Hematopoietic multipotent progenitor cell treated with erythropoietin and hydrocortisone succinate and interleukin-3 and kit ligand, for 8 days (in vitro differentiated cells): ENCODE data around the gene CAPN7.
"Not testable (repeated sequence)": the region's sequence is repeated elsewhere in the genome, so short reads cannot be mapped to it uniquely, and the experiment has no call there.

Experiments
- DNase-seq: peaks from one replicate; pipeline ENCODE4 v3.0.0-alpha.2; 2015

Gene CAPN7

DNA sequence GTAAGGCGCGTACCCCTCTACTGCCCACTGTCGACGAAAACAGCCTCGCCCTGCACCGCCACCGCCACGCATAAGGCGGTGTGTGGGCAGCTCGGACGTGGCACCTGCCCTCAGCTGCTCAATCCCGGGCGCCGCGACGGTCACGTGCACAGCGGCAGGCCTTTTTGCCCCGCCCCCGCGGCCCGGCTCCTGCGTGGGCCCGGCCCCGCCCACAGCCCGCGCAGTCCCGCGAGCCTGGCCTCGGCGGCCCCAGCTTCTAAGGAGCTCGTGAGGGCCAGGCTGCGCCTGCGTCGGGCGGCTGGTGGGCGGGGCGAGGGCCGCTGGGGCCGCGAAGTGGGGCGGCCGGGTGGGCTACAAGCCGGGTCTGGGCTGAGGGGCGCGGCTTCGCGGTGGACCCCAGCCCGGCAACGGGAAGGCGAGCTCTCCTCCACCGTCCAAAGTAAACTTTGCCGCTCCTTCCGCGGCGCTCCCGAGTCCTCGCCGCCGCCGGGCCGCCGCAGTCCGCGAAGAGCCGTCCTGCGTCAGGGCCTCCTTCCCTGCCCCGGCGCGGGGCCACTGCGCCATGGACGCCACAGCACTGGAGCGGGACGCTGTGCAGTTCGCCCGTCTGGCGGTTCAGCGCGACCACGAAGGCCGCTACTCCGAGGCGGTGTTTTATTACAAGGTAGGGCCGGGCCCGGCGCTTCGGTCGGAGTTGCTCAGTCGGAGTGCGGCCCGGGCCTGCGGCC, at the start of gene CAPN7:
CAPN7 (plus strand) TSS at position 313 of the 728 bp plus-strand sequence; CDS start at position 563, 250 bp downstream.
- DNase-seq, result peak; percentile 92

GRCh38 chr3:15157441-15157840, 48.6 kb upstream of the CAPN7 start:
- no peak for DNase-seq

DNA sequence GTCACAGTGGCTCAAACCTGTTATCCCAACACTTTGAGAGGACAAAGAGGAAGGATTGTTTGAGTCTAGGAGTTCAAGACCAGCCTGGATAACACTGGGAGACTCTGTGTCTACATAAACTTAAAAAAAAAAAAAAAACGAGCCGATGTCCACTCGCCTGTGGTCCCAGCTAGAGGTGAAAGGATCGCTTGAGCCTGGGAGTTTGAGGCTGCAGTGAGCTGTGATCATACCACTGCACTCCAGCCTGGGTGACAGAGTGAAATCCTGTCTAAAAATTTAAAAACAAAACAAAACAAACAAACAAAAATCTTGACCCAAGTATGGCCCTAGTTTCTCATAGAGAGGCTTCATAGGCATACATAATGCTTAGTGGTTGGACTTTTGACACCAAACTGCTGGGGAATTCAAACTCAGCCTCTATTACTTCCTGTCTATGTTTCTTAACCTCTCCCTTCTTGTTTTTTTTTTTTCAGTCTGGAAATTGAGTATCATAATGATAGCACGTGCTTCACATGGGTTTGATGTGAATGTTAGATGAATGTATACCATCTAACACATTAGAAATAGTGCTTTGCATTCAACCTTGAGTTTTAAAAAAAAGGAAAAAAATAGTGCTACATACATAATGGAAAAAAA, 46.4 kb upstream of the CAPN7 start:
- no peak for DNase-seq

DNA sequence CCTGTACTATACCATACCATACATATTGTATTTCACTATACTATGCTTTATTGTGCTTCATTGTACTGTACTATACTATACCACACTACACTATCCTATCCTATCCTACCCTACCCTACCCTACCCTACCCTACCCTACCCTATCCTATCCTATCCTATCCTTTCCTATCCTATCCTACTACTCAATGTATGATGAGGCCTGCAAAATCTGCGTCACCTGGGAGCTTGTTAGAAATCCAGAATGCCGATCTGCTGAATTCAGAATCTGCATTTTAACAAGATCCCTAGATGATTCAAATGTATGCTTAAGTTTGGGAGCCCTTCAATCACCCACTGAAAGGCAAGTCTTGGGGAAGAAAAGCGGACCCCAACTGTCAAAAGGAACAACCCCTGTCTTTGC, 45.4 kb upstream of the CAPN7 start:
- no peak for DNase-seq

- DNase-seq, result no peak
Observed at GRCh38 chr3:15161133-15161532, 44.9 kb upstream of the CAPN7 start.

- DNase-seq, result not testable (repeated sequence)
Observed at GRCh38 chr3:15163656-15164055, 42.4 kb upstream of the CAPN7 start.

- no peak for DNase-seq
Observed at GRCh38 chr3:15164340-15164739, 41.7 kb upstream of the CAPN7 start.

DNA sequence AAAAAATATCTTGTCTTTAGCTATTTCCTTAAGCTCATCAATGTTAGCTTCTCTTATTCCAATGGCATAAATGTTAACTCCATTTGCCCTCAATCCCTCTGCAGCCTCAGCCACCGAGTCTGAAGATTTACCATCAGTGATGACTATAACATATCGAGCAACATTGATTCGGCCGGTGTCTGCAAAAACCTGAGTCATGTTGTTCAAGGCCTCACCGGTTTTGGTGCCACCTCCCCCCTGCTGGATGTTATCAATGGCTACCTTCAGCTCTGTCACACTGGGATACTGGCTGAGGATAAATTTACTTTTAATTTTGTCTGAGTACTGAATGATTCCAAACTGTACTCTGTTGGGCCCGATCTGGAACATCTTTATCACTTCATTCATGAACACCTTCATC, 41.0 kb upstream of the CAPN7 start:
- DNase-seq, result no peak

- DNase-seq, result not testable (repeated sequence)
Observed at GRCh38 chr3:15166391-15166790, 39.7 kb upstream of the CAPN7 start.

DNA sequence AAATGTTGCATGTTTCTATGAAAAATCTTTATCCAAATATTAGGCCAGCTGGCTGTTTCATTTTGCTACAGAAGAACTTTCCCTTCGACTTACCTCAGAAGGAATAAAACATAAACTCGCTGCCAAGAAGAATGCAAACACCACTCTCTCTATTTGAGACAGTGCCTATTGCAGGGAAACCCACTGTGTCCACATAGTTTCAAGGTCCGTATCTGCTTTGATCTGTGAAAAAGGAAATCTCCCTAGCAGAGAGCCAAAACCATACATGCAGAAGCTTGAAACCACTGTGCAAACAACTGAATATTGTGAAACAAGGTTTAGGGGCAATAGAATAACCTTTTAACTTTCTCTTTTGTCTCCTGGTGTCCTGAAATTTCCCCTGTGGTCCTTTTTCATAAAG, 35.0 kb upstream of the CAPN7 start:
- DNase-seq, result no peak

DNA sequence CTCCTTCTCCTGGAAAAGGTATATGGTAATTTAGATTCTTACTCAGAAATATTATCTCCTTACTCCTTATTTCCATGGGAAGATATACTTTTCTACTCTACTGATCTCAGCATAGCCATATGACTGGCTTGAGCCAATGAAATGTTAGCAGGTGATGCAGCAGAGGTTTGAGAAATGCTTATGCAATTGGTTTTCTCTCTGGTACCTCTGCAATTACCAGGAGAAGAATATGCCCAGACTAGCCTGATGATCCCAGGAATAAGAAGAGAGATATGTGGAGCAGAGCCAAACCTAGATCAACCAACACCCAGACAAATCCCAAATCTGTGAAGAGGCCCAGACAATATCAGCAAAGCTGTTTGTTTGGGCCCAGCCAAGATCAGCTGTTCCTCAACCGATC, 33.2 kb upstream of the CAPN7 start:
- no peak for DNase-seq

- no peak for DNase-seq
Observed at GRCh38 chr3:15174953-15175352, 31.1 kb upstream of the CAPN7 start.

DNA sequence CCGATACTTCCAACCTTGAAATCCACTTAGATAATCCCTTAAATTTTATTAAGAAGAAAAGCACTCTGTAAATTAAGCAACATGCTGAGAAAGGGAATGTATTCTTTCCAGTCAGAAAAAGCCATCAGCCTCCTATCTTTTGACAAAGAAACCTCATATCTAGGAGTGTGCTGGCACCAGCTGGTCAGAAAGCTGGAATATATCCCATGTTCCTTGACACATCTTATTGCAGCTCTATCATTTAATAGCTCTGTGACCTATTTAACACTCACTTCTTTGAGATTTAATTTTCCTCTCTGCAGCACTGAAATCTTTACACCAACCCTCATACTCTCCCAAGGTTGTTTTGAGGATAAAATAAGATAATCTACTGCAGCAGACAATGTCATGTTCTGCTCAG, 30.4 kb upstream of the CAPN7 start:
- DNase-seq, result no peak

GRCh38 chr3:15180042-15180611, 25.9 kb upstream of the CAPN7 start:
- no peak for DNase-seq

GRCh38 chr3:15181511-15181910, 24.5 kb upstream of the CAPN7 start:
- no peak for DNase-seq

DNA sequence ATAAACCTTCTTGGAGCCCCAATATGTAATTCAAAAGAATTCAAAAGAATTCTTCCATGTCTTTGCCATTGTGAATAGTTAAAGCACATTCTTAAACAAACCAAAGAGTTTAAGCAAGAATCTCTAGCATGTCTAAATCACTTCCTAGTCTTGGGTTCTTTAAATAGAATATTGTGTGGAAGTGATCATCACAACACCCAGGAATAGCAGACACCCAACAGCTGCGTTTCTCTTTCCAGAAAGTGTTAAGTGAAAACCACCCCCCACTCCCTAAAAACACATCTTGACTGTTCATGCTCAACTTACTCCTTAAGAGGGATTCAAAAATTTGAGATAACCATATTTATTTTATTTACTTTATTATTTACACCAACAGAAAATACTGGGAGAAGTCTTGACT, 24.1 kb upstream of the CAPN7 start:
- DNase-seq, result no peak

DNA sequence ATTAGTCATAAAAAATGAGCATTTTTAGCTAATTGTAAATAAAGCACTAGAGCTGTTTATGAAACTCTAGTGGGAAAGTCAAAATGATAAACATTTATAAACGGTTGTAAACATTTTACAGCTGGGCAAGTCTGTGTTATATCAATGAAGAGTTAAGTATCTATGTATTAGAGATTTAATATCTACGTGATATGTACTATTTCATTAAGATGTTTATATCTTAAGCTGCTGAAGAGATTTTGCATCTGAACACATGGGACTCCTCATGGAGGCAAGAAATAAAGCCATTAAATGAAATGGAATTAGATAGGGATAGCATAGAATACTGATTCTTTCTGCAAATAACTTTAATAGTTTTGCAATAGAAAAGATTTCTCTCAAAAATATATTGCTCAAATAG, 23.0 kb upstream of the CAPN7 start:
- no peak for DNase-seq

DNA sequence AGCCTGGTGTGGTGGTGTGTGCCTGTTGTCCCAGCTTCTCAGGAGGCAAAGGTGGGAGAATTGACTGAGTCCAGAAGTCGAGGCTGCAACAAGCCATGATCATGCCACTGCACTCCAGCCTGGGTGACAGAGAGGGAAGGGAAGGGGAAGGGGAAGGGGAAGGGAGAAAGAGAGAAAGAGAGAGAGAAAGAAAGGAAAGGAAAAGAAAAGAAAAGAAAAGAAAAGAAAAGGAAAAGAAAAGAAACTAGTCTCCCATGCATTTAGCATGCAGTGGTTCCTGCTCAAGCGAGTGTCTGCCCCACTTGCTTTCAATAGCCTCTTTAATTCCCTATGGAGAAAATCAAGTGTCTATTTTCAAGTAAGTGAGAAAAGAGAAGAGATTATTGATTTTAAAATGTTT, 20.6 kb upstream of the CAPN7 start:
- no peak for DNase-seq

DNA sequence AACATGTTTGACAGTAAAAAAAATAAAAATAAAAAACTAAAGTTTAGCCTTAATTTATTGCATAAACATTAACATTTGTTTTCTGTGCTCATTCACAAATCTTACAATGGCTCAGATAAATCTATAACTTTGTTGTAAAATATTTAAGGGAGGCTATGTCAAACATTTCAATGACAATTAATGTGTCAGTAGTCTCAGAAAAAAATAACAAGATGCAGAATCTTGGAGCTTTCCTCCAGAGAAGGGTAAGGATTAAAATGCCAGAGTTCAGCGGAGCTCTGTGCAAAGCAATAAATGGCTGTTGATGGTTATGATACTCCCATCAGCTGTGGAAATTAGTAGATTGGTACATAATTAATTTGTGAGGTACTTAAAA, 20.0 kb upstream of the CAPN7 start:
- DNase-seq, result no peak

- DNase-seq, result not testable (repeated sequence)
Observed at GRCh38 chr3:15186477-15187164, 19.4 kb upstream of the CAPN7 start.

DNA sequence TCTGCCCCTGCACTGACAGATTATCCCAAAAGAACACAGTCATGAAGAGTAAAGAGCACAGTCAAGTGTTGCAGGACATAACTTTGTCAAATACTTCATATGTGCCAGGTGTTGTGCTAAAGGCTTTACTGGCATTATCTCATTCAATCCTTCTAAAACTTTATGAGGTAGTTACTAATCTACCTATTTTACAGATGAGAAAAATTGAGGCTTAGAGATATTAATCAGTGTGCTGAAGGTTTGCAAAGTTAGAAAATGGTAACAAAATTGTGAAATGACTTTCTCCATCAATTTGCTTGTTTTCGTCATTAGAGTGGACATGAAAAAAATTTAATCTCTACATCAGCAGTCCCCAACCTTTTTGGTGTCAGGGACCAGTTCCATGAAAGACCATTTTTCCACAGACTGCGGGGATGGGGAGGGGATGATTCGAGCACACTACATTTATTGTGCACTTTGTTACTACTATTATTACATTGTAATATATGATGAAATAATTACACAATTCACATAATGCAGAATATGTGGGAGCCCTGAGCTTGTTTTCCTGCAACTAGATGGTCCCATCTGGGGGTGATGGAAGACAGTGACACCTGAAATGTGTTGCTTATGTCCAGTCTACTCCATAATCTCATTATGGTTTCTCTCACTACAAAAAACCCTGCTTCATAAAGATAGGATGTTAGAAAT, 8.6 kb upstream of the CAPN7 start:
- no peak for DNase-seq

DNA sequence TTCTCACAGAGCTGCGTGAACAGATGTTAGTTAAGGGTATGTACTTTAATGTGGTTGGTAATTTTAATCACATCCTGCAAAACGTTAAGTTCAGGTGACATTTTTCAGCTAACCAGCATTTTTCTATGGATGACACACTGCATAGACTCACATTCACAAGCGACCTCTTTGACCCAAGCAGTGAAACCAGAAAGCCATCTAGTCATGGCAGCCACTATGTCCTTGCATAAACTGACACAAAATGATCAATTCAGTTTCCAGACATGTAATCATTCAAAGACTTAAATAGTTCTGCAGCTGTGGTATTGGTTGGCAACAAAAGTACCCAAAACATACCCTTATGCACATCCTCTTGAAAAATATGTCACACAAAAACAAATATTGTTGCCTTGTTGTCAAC, 7.4 kb upstream of the CAPN7 start:
- DNase-seq, result no peak

DNA sequence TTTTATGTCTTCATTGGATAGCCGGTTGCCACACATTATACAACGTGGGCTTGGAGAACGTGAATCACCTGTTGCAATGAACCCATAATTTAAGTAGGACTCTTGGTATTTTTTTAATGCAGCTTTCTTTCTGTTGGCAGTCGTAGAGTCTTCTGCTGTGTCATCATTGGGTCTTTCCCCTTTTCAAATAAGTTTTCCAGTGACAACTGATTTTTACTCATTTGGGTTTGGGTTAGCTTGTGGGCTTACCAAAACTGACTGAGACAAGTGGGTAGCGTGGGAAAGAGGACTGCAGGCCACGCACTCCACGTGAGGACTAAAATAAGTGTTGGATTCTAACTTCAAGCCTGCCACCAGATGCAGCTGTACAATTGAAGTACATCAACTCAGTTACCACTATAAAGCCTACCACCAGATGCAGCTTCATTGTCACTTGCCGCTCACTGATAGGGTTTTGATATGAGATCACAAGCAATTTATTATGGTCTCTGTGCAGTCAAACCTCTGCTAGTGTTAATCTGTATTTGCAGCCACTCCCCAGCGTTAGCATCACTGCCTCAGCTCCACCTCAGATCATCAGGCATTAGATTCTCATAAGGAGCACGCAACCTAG, 6.4 kb upstream of the CAPN7 start:
- no peak for DNase-seq
